IMR-90 (cell line): Measurements from ENCODE around the gene HS3ST2. TPM values are rescaled to one million over a fixed set of nuclear protein-coding genes. Genes with fewer than 3 reads are reported as not detected.

ENCODE experiments used
- ATAC-seq: fragments of 200-7000 bp; cut with Tn5 transposase; 2 replicates; pipeline ENCODE4 v1.9.1; 2020; ENCODE audit warnings: low read depth, mild to moderate bottlenecking, moderate library complexity
- BruUV-seq: library from RNA; stranded (reverse); fragments of 400-500 nt; replicated peaks from 2 replicates; lab custom pipeline; 2021; lab: Mats Ljungman, UMichigan
- CTCF ChIA-PET: fragments of 300-600 bp; formaldehyde crosslinking; extraction: SDS; loops from one replicate; lab custom pipeline; 2021; ENCODE audit warnings: antibody characterized with exemption; lab: Yijun Ruan, JAX
- POLR2A ChIA-PET: fragments of 300-600 bp; sonication (Branson Sonifier 250); formaldehyde crosslinking; loops from one replicate; lab custom pipeline; 2022; ENCODE audit warnings: antibody characterized with exemption; ENCODE audit not compliant: unreplicated experiment; lab: Charles Lee
- DNase-seq: peaks from one replicate; pipeline ENCODE4 v3.0.0; 2013
- H2AFZ ChIP-seq: replicated peaks from 2 replicates; pipeline ENCODE3; 2013; ENCODE audit warnings: low read length, mild to moderate bottlenecking; ENCODE audit not compliant: poor library complexity
- H2AK5ac ChIP-seq: 2 replicates; pipeline ENCODE4 v1.6.1; 2013; ENCODE audit warnings: low read depth, low read length, inconsistent platforms
- H2AK9ac ChIP-seq: replicated peaks from 2 replicates; pipeline ENCODE3; 2013; ENCODE audit warnings: mild to moderate bottlenecking, low read depth, low read length, moderate library complexity; ENCODE audit not compliant: poor library complexity
- H2BK120ac ChIP-seq: 2 replicates; pipeline ENCODE4 v1.6.1; 2013; ENCODE audit warnings: low read depth, low read length, inconsistent platforms
- H2BK15ac ChIP-seq: 3 replicates; pipeline ENCODE4 v1.6.1; 2013; ENCODE audit warnings: low read depth, low read length, inconsistent platforms
- H2BK20ac ChIP-seq: 2 replicates; pipeline ENCODE4 v1.6.1; 2013; ENCODE audit warnings: low read depth, mild to moderate bottlenecking, inconsistent platforms, low read length, moderate library complexity
- H2BK5ac ChIP-seq: 2 replicates; pipeline ENCODE4 v1.6.1; 2013; ENCODE audit warnings: mild to moderate bottlenecking, low read depth, low read length, inconsistent platforms; ENCODE audit not compliant: poor library complexity, severe bottlenecking
- H3K14ac ChIP-seq: replicated peaks from 2 replicates; pipeline ENCODE4 v1.6.1; 2013; ENCODE audit warnings: low read depth, low read length, inconsistent platforms
- H3K18ac ChIP-seq: 2 replicates; pipeline ENCODE4 v1.6.1; 2013; ENCODE audit warnings: low read depth, low read length, control low read depth
- H3K23ac ChIP-seq: 2 replicates; pipeline ENCODE4 v1.6.1; 2013; ENCODE audit warnings: low read depth, low read length, inconsistent platforms
- H3K27ac ChIP-seq: 2 replicates; pipeline ENCODE4 v1.5.1; 2013; ENCODE audit warnings: mild to moderate bottlenecking, control low read depth, low read length; ENCODE audit not compliant: insufficient read depth
- H3K27me3 ChIP-seq: 2 replicates; pipeline ENCODE4 v1.6.1; 2013; ENCODE audit warnings: low read length; ENCODE audit not compliant: control insufficient read depth, insufficient read depth
- H3K36me3 ChIP-seq: 2 replicates; pipeline ENCODE4 v1.6.1; 2013; ENCODE audit warnings: low read length, mixed read lengths; ENCODE audit not compliant: control insufficient read depth, insufficient read depth
- H3K4ac ChIP-seq: 2 replicates; pipeline ENCODE4 v1.6.1; 2013; ENCODE audit warnings: low read depth, low read length, inconsistent platforms
- H3K4me1 ChIP-seq: 2 replicates; pipeline ENCODE4 v1.6.1; 2013; ENCODE audit warnings: low read length, mixed read lengths; ENCODE audit not compliant: control insufficient read depth, insufficient read depth
- H3K4me2 ChIP-seq: 2 replicates; pipeline ENCODE4 v1.6.1; 2013; ENCODE audit warnings: low read depth, mild to moderate bottlenecking, control low read depth, low read length, moderate library complexity
- H3K4me3 ChIP-seq: 2 replicates; pipeline ENCODE4 v1.5.1; 2013; ENCODE audit warnings: low read depth, mild to moderate bottlenecking, control low read depth, low read length, moderate library complexity; ENCODE audit not compliant: insufficient read depth
- H3K56ac ChIP-seq: 2 replicates; pipeline ENCODE4 v1.6.1; 2013; ENCODE audit warnings: low read length, inconsistent platforms; ENCODE audit not compliant: insufficient read depth; ENCODE audit errors: extremely low read depth
- H3K79me1 ChIP-seq, 2 experiments: 2 replicates each; pipeline ENCODE4 v1.6.1; 2013; ENCODE audit warnings: low read length in 2 of 2, inconsistent platforms in 1 of 2, low read depth in 1 of 2
- H3K9ac ChIP-seq: 2 replicates; pipeline ENCODE4 v1.6.1; 2013; ENCODE audit warnings: low read depth, low read length, control low read depth
- H3K9me1 ChIP-seq: 2 replicates; pipeline ENCODE4 v1.6.1; 2013; ENCODE audit warnings: low read length, inconsistent platforms; ENCODE audit not compliant: insufficient read depth
- H3K9me3 ChIP-seq: 2 replicates; pipeline ENCODE4 v1.6.1; 2013; ENCODE audit warnings: low read length; ENCODE audit not compliant: control insufficient read depth, insufficient read depth
- H4K20me1 ChIP-seq: 2 replicates; pipeline ENCODE4 v1.6.1; 2013; ENCODE audit warnings: low read length, inconsistent platforms; ENCODE audit not compliant: insufficient read depth
- H4K5ac ChIP-seq: 2 replicates; pipeline ENCODE4 v1.6.1; 2013; ENCODE audit warnings: mild to moderate bottlenecking, low read depth, low read length, control low read depth
- H4K8ac ChIP-seq, 2 experiments: 2 replicates each; pipeline ENCODE4 v1.6.1; 2013; ENCODE audit warnings: low read depth in 2 of 2, low read length in 2 of 2, control low read depth in 1 of 2, inconsistent platforms in 1 of 2
- H4K91ac ChIP-seq: 2 replicates; pipeline ENCODE4 v1.6.1; 2013; ENCODE audit warnings: low read depth, low read length, inconsistent platforms; ENCODE audit not compliant: insufficient read depth
- BHLHE40 ChIP-seq: fragments of 150-350 bp; IDR thresholded peaks from 2 replicates; pipeline ENCODE4 v1.6.1; 2016; ENCODE audit warnings: mild to moderate bottlenecking, low read depth, low read length
- CHD1 ChIP-seq: IDR thresholded peaks from 2 replicates; pipeline ENCODE4 v1.6.1; 2012; ENCODE audit warnings: low read depth, low read length, improper control_type of control experiment
- FOS ChIP-seq: fragments of 150-350 bp; IDR thresholded peaks from 2 replicates; pipeline ENCODE4 v1.6.1; 2016; ENCODE audit warnings: low read depth, low read length
- MAFK ChIP-seq: IDR thresholded peaks from 2 replicates; pipeline ENCODE4 v1.6.1; 2012; ENCODE audit warnings: low read depth, low read length, improper control_type of control experiment
- NFE2L2 ChIP-seq: fragments of 150-350 bp; IDR thresholded peaks from 2 replicates; pipeline ENCODE4 v1.6.1; 2016; ENCODE audit warnings: low read depth, mild to moderate bottlenecking, low read length
- RAD21 ChIP-seq: IDR thresholded peaks from 2 replicates; pipeline ENCODE4 v1.6.1; 2012; ENCODE audit warnings: low read length, improper control_type of control experiment
- RCOR1 ChIP-seq: IDR thresholded peaks from 2 replicates; pipeline ENCODE4 v1.6.1; 2012; ENCODE audit warnings: mild to moderate bottlenecking, low read length, improper control_type of control experiment; ENCODE audit not compliant: insufficient replicate concordance
- SMC3 ChIP-seq: fragments of 150-350 bp; IDR thresholded peaks from 2 replicates; pipeline ENCODE4 v1.6.1; 2016; ENCODE audit warnings: low read depth, mild to moderate bottlenecking, antibody characterized with exemption, low read length, moderate library complexity
- WGBS, 2 experiments: methylation state at CpG; one replicate each; pipeline versions ENCODE4 v1.1.5 to v1.1.7; 2013; ENCODE audit warnings: missing lambda C conversion rate in 2 of 2; ENCODE audit not compliant: insufficient read length in 1 of 2; ENCODE audit errors: extremely low coverage in 2 of 2; 5-methylcytosine and 5-hydroxymethylcytosine counted together
- dilution Hi-C: fragments of 300-500 bp; cut with HindIII; formaldehyde crosslinking; loops from one replicate; pipeline ENCODE4 v1.14.3; 2018; ENCODE audit warnings: low sequenced_read_pairs; ENCODE audit not compliant: unreplicated experiment
- in situ Hi-C: fragments of 300-500 bp; cut with MboI; formaldehyde crosslinking; loops from 3 replicates; pipeline ENCODE4 v1.14.3; 2019; ENCODE audit warnings: low sequenced_read_pairs, inconsistent platforms, mixed read lengths
- intact Hi-C: fragments of 100-400 bp; cut with micrococcal nuclease; formaldehyde crosslinking; loops from 2 replicates; pipeline ENCODE4 v1.10.0; 2022
- polyA plus RNA-seq, 3 experiments: library from polyadenylated mRNA; depleted of rRNA; stranded (reverse); fragments of >200 nt; gene quantifications; 2 replicates each; pipeline ENCODE4 v1.2.3, GENCODE V29; 2012; ENCODE audit warnings: low replicate concordance in 1 of 3
- total RNA-seq: library from RNA; depleted of rRNA; stranded (reverse); fragments of >200 nt; gene quantifications from 2 replicates; pipeline ENCODE4 v1.2.3, GENCODE V29; 2012
- TF ChIP-seq, protein P1 (sequence below): fragments of 150-350 bp; IDR thresholded peaks from 2 replicates; pipeline ENCODE4 v1.6.1; 2016; ENCODE audit warnings: low read depth, mild to moderate bottlenecking, low read length, moderate library complexity, borderline replicate concordance

The HS3ST2 gene
- total and polyA plus RNA-seq, 2 of the 4 experiments (the other 2 are of a cell fraction), result not detected

GRCh38 chr16:22861580-22861979, 47.6 kb downstream of the HS3ST2 start:
- ChIA-PET CTCF (no interaction called here), POLR2A (interaction anchor here (0.5 kb wide), 2 partner anchors 14 to 246 kb away, joined by 3 to 7 read pairs; no protein-coding TSS in a partner anchor)
- Histone ChIP-seq H4K20me1 (no peaks in the 10 kb centered on the region), H3K4me3 (no peak overlapping the region), H2AK9ac (no peak overlapping the region), H2AFZ (no peak overlapping the region), H4K5ac (no peak overlapping the region), H3K27ac (no peak overlapping the region), H3K36me3 (no peaks in the 10 kb centered on the region), H3K9me1 (no peaks in the 10 kb centered on the region), H3K9ac (no peak overlapping the region), H2BK5ac (no peak overlapping the region), H3K14ac (no peak overlapping the region), H4K8ac (no peak overlapping the region), H2AK5ac (no peak overlapping the region), H4K91ac (no peak overlapping the region), H3K4me2 (no peak overlapping the region), H3K18ac (no peak overlapping the region), H2BK15ac (no peak overlapping the region), H2BK20ac (no peak overlapping the region), H3K27me3 (no peaks in the 10 kb centered on the region), H3K23ac (no peak overlapping the region), H3K9me3 (no peaks in the 10 kb centered on the region), H3K4ac (no peak overlapping the region), H3K79me1 (no peaks in the 10 kb centered on the region), H3K4me1 (no peaks in the 10 kb centered on the region), H2BK120ac (no peak overlapping the region), H3K56ac (no peak overlapping the region)
- intact Hi-C loops (no loop called here), in situ Hi-C loops (no loop called here), dilution Hi-C loops (no loop called here)
- ATAC-seq, result no peak
- TF ChIP-seq MAFK (no peak), RAD21 (no peak), RCOR1 (no peak), CHD1 (no peak), BHLHE40 (no peak), SMC3 (no peak), FOS (no peak), NFE2L2 (no peak)
- TF ChIP-seq, protein P1, sequence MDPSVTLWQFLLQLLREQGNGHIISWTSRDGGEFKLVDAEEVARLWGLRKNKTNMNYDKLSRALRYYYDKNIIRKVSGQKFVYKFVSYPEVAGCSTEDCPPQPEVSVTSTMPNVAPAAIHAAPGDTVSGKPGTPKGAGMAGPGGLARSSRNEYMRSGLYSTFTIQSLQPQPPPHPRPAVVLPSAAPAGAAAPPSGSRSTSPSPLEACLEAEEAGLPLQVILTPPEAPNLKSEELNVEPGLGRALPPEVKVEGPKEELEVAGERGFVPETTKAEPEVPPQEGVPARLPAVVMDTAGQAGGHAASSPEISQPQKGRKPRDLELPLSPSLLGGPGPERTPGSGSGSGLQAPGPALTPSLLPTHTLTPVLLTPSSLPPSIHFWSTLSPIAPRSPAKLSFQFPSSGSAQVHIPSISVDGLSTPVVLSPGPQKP, result no peak
- DNase-seq, result no peak
- WGBS, 2 experiments, result 86% methylated on average over 1 of the region's 3 CpGs; no CpG with 5 or more reads in 1 of the 2 experiments
- BruUV-seq, result no TSS peak
